H1 (cell line): ENCODE data around the gene TAS2R40. TPM values are rescaled to one million over a fixed set of nuclear protein-coding genes. Genes with fewer than 3 reads are reported as not detected.

Source experiments
- CTCF ChIA-PET: fragments of 300-600 bp; sonication (Branson Sonifier 250); formaldehyde crosslinking; loops from one replicate; lab custom pipeline; 2021; ENCODE audit not compliant: partially characterized antibody; lab: Charles Lee
- POLR2A ChIA-PET: fragments of 300-600 bp; sonication (Branson Sonifier 250); formaldehyde crosslinking; loops from one replicate; lab custom pipeline; 2021; ENCODE audit warnings: inconsistent platforms; ENCODE audit not compliant: partially characterized antibody; lab: Charles Lee
- DNase-seq, 2 experiments: peaks; one replicate each; pipeline versions ENCODE4 v3.0.0 to v3.0.0-alpha.2; 2010 to 2022; ENCODE audit warnings: low spot score in 2 of 2, low read depth in 1 of 2, mixed read lengths in 1 of 2
- FAIRE-seq: peaks from 2 replicates; lab custom pipeline; 2011; peaks lifted over from hg19 to GRCh38; lab: Jason Lieb, UNC
- H2AFZ ChIP-seq: 2 replicates; pipeline ENCODE4 v1.8.1; 2012; ENCODE audit warnings: low read length, inconsistent platforms
- H2AK5ac ChIP-seq: 2 replicates; pipeline ENCODE4 v1.6.1; 2013; ENCODE audit warnings: low read depth, low read length
- H2BK120ac ChIP-seq: replicated peaks from 2 replicates; pipeline ENCODE3; 2013; ENCODE audit warnings: low read depth, low read length, inconsistent platforms
- H2BK12ac ChIP-seq: 2 replicates; pipeline ENCODE4 v1.6.1; 2013; ENCODE audit warnings: low read depth, low read length
- H2BK15ac ChIP-seq: 2 replicates; pipeline ENCODE4 v1.6.1; 2013; ENCODE audit warnings: low read length
- H2BK20ac ChIP-seq: 2 replicates; pipeline ENCODE4 v1.6.1; 2013; ENCODE audit warnings: low read length
- H2BK5ac ChIP-seq: 2 replicates; pipeline ENCODE4 v1.6.1; 2013; ENCODE audit warnings: low read depth, low read length
- H3K14ac ChIP-seq: 2 replicates; pipeline ENCODE4 v1.6.1; 2013; ENCODE audit warnings: inconsistent platforms; ENCODE audit not compliant: insufficient read length
- H3K18ac ChIP-seq: 2 replicates; pipeline ENCODE4 v1.6.1; 2013; ENCODE audit warnings: low read length; ENCODE audit errors: extremely low read depth
- H3K23ac ChIP-seq: 2 replicates; pipeline ENCODE4 v1.6.1; 2013; ENCODE audit warnings: inconsistent platforms; ENCODE audit not compliant: insufficient read length
- H3K23me2 ChIP-seq: 2 replicates; pipeline ENCODE4 v1.6.1; 2013; ENCODE audit warnings: low read depth, low read length
- H3K27ac ChIP-seq: 2 replicates; pipeline ENCODE4 v1.6.1; 2011; ENCODE audit warnings: low read depth, low read length, inconsistent platforms
- H3K27me3 ChIP-seq, 4 experiments: replicated peaks in 1 of 4; 1 replicate in 1 of 4; 2 replicates in 3 of 4; pipeline versions ENCODE4 v1.6.1 to v1.8.1; 2011 to 2013; ENCODE audit warnings: low read length in 3 of 4, mild to moderate bottlenecking in 3 of 4, inconsistent platforms in 2 of 4, mixed read lengths in 2 of 4, moderate library complexity in 1 of 4; ENCODE audit not compliant: control insufficient read depth in 3 of 4, insufficient read depth in 3 of 4; ENCODE audit errors: extremely low read depth in 1 of 4
- H3K36me3 ChIP-seq, 4 experiments: 2 replicates each; pipeline versions ENCODE4 v1.6.1 to v1.8.1; 2011 to 2013; ENCODE audit warnings: mild to moderate bottlenecking in 4 of 4, low read length in 3 of 4, moderate library complexity in 2 of 4, control low read depth in 1 of 4, inconsistent platforms in 1 of 4; ENCODE audit not compliant: insufficient read depth in 4 of 4, control insufficient read depth in 2 of 4
- H3K4ac ChIP-seq: replicated peaks from 2 replicates; pipeline ENCODE3; 2013; ENCODE audit warnings: low read length, low read depth, mixed read lengths, inconsistent platforms; ENCODE audit not compliant: insufficient read length
- H3K4me1 ChIP-seq, 4 experiments: replicated peaks in 1 of 4; 1 replicate in 1 of 4; 2 replicates in 3 of 4; pipeline versions ENCODE4 v1.6.1 to v1.8.1; 2011 to 2013; ENCODE audit warnings: low read length in 3 of 4, inconsistent platforms in 2 of 4, mixed read lengths in 1 of 4; ENCODE audit not compliant: insufficient read depth in 4 of 4, control insufficient read depth in 3 of 4
- H3K4me2 ChIP-seq, 2 experiments: 2 replicates each; pipeline versions ENCODE4 v1.6.1 to v1.8.1; 2011 to 2013; ENCODE audit warnings: low read depth in 2 of 2, low read length in 2 of 2, control low read depth in 1 of 2, inconsistent platforms in 1 of 2, mild to moderate bottlenecking in 1 of 2; ENCODE audit not compliant: insufficient read depth in 1 of 2
- H3K4me3 ChIP-seq, 4 experiments: fragments of 200-600, 300-600 bp in 1 of 4; sonication (generic), shearing (Covaris generic), sonication (Bioruptor Twin) in 1 of 4; 2 replicates each; pipeline versions ENCODE4 v1.5.1 to v1.8.1; 2011 to 2016; ENCODE audit warnings: low read length in 4 of 4, low read depth in 3 of 4, control low read depth in 2 of 4, inconsistent platforms in 2 of 4, mild to moderate bottlenecking in 2 of 4, mixed read lengths in 1 of 4, moderate library complexity in 1 of 4; ENCODE audit not compliant: insufficient read depth in 2 of 4; ENCODE audit errors: extremely low read depth in 1 of 4
- H3K56ac ChIP-seq: replicated peaks from 2 replicates; pipeline ENCODE3; 2013; ENCODE audit warnings: low read depth, mild to moderate bottlenecking, mixed read lengths, low read length, inconsistent platforms; ENCODE audit not compliant: insufficient read length
- H3K79me1 ChIP-seq: 2 replicates; pipeline ENCODE4 v1.6.1; 2013; ENCODE audit warnings: low read depth, low read length, control low read depth
- H3K79me2 ChIP-seq, 2 experiments: 2 replicates each; pipeline versions ENCODE4 v1.6.1 to v1.8.1; 2012 to 2013; ENCODE audit warnings: low read length in 2 of 2, mild to moderate bottlenecking in 2 of 2, inconsistent platforms in 1 of 2; ENCODE audit not compliant: insufficient read depth in 2 of 2, control insufficient read depth in 1 of 2
- H3K9ac ChIP-seq, 4 experiments: replicated peaks in 1 of 4; 1 replicate in 1 of 4; 2 replicates in 3 of 4; pipeline versions ENCODE4 v1.6.1 to v1.8.1; 2011 to 2013; ENCODE audit warnings: low read depth in 3 of 4, low read length in 3 of 4, control low read depth in 2 of 4, mild to moderate bottlenecking in 2 of 4, moderate library complexity in 2 of 4, inconsistent platforms in 1 of 4; ENCODE audit errors: extremely low read depth in 1 of 4
- H3K9me3 ChIP-seq, 2 experiments: 2 replicates each; pipeline versions ENCODE4 v1.6.1 to v1.8.1; 2012 to 2013; ENCODE audit warnings: mild to moderate bottlenecking in 2 of 2, moderate library complexity in 2 of 2, control low read depth in 1 of 2, inconsistent platforms in 1 of 2, low read depth in 1 of 2, low read length in 1 of 2, mixed read lengths in 1 of 2; ENCODE audit not compliant: insufficient read depth in 2 of 2
- H4K20me1 ChIP-seq, 2 experiments: replicated peaks in 1 of 2; 2 replicates each; pipeline versions ENCODE3 to v1.8.1; 2011 to 2013; ENCODE audit warnings: inconsistent platforms in 2 of 2, low read length in 2 of 2, mild to moderate bottlenecking in 1 of 2; ENCODE audit not compliant: insufficient read depth in 2 of 2, control insufficient read depth in 1 of 2
- H4K5ac ChIP-seq: 2 replicates; pipeline ENCODE4 v1.6.1; 2013; ENCODE audit warnings: low read length, low read depth, mixed read lengths, inconsistent platforms; ENCODE audit not compliant: insufficient read length
- H4K8ac ChIP-seq: 2 replicates; pipeline ENCODE4 v1.8.0; 2013; ENCODE audit warnings: mild to moderate bottlenecking, moderate library complexity, low read length, inconsistent platforms; ENCODE audit not compliant: insufficient read depth; ENCODE audit errors: extremely low read depth
- H4K91ac ChIP-seq: replicated peaks from 2 replicates; pipeline ENCODE3; 2013; ENCODE audit warnings: low read length, mixed read lengths, inconsistent platforms; ENCODE audit not compliant: insufficient read length
- ASH2L ChIP-seq: fragments of 200-600, 300-600 bp; sonication (generic); IDR thresholded peaks from one replicate; pipeline ENCODE4 v1.7.1; 2017; ENCODE audit warnings: low read length
- CHD2 ChIP-seq: IDR thresholded peaks from 2 replicates; pipeline ENCODE4 v1.6.1; 2012; ENCODE audit warnings: low read length, improper control_type of control experiment
- JUN ChIP-seq: IDR thresholded peaks from 2 replicates; pipeline ENCODE4 v1.6.1; 2011; ENCODE audit warnings: low read depth, mild to moderate bottlenecking, improper control_type of control experiment, low read length
- MAX ChIP-seq: IDR thresholded peaks from 2 replicates; pipeline ENCODE4 v1.6.1; 2012; ENCODE audit warnings: inconsistent platforms
- NANOG ChIP-seq: IDR thresholded peaks from 2 replicates; pipeline ENCODE4 v1.6.1; 2011; ENCODE audit warnings: low read length, low read depth, mild to moderate bottlenecking, inconsistent platforms; ENCODE audit not compliant: insufficient read depth, poor library complexity, severe bottlenecking
- POLR2AphosphoS5 ChIP-seq: IDR thresholded peaks from 2 replicates; pipeline ENCODE4 v1.6.1; 2011; ENCODE audit warnings: low read depth, low read length
- POU5F1 ChIP-seq: IDR thresholded peaks from 2 replicates; pipeline ENCODE4 v1.6.1; 2011; ENCODE audit warnings: low read depth, mild to moderate bottlenecking, low read length, moderate library complexity
- RBBP5 ChIP-seq: IDR thresholded peaks from 2 replicates; pipeline ENCODE4 v1.7.1; 2012; ENCODE audit warnings: low read depth, mild to moderate bottlenecking, inconsistent platforms, low read length, moderate library complexity, borderline replicate concordance
- RNF2 ChIP-seq: fragments of 200-900, 300-1000 bp; sonication (generic); IDR thresholded peaks from 2 replicates; pipeline ENCODE4 v1.7.1; 2016; ENCODE audit warnings: borderline replicate concordance, low read depth, mild to moderate bottlenecking, antibody characterized with exemption, low read length; ENCODE audit not compliant: poor library complexity, severe bottlenecking; ENCODE audit errors: missing control alignments
- SAP30 ChIP-seq: fragments of 300-600 bp; sonication (generic); IDR thresholded peaks from 2 replicates; pipeline ENCODE4 v1.7.1; 2012; ENCODE audit warnings: low read length, moderate library complexity, mild to moderate bottlenecking, inconsistent platforms; ENCODE audit not compliant: insufficient read depth, insufficient replicate concordance
- ZNF274 ChIP-seq: IDR thresholded peaks from 2 replicates; pipeline ENCODE4 v1.7.0; 2012; ENCODE audit warnings: low read length, borderline replicate concordance; ENCODE audit errors: extremely low read depth
- WGBS, 2 experiments: shearing (Covaris generic) in 1 of 2; methylation state at CpG; one replicate each; pipeline versions ENCODE4 v1.1.6 to v1.1.7; 2013 to 2015; ENCODE audit warnings: low lambda C conversion rate in 2 of 2, mixed read lengths in 2 of 2, inconsistent platforms in 1 of 2, low coverage in 1 of 2, missing lambda C conversion rate in 1 of 2; ENCODE audit not compliant: insufficient replicate concordance in 2 of 2, insufficient coverage in 1 of 2, insufficient read length in 1 of 2; ENCODE audit errors: extremely low coverage in 1 of 2, missing lambda C conversion rate in 1 of 2; 5-methylcytosine and 5-hydroxymethylcytosine counted together
- polyA plus RNA-seq, 7 experiments: library from polyadenylated mRNA; depleted of rRNA in 3 of 7; stranded (reverse) in 5 of 7; unstranded in 2 of 7; fragments of >200 nt in 5 of 7; fragments of 200-250 nt in 2 of 7; gene quantifications; 1 replicate in 5 of 7; 2 replicates in 1 of 7; 4 replicates in 1 of 7; pipeline versions ENCODE4 v1.2.1 to v1.2.3, GENCODE V29; 2011 to 2013; ENCODE audit warnings: missing spikeins in 2 of 7, mixed read lengths in 2 of 7
- total RNA-seq: library from RNA; stranded (reverse); fragmentation: NEBNext Ultra II Directional; extraction: Animal tissue kit (Norgen Biotek cat#: 25700); gene quantifications from 2 replicates; pipeline ENCODE4 v1.2.1, GENCODE V29; 2021

The TAS2R40 gene
- total and polyA plus RNA-seq, 2 of the 8 experiments (the other 6 are each of a cell fraction or from before 2014, with no cell fraction given) = not detected

GRCh38 chr7:143183024-143183423 is 38.8 kb upstream of the TAS2R40 start, which contains the start of gene TAS2R39:
TSS of gene TAS2R39 (plus strand) at chr7:143183419. CDS start at chr7:143183419, 0 bp downstream.
- no peak within 1 kb of the TSS for H3K4ac ChIP-seq
- DNase-seq (no peak), FAIRE-seq (no peak)
- WGBS, 2 experiments = 85% methylated on average over 3 of the region's 3 CpGs; no CpG with 5 or more reads in 1 of the 2 experiments
- peaks cover 0 to 3% (median 1%) of the 10 kb centered on the region in 4 experiments; a peak in 1 of 7 replicates for H3K4me1 ChIP-seq
- no peak within 1 kb of the TSS for H3K14ac ChIP-seq
- no peak within 1 kb of the TSS for H3K4me2 ChIP-seq
- no peak within 1 kb of the TSS for H2BK120ac ChIP-seq
- H3K79me1 ChIP-seq = no peaks in the 10 kb centered on the region
- no peaks in the 10 kb centered on the region for H3K9me3 ChIP-seq
- H3K36me3 ChIP-seq = no peaks in the 10 kb centered on the region
- H3K18ac ChIP-seq = no peak within 1 kb of the TSS
- H3K23ac ChIP-seq = no peak within 1 kb of the TSS
- no peak within 1 kb of the TSS for H3K4me3 ChIP-seq
- ChIA-PET POLR2A (no interaction called here), CTCF (interaction anchor here (1.6 kb wide), 1 partner anchor 32 kb away, joined by 11 read pairs; no protein-coding TSS in a partner anchor)
- H2AK5ac ChIP-seq = no peak within 1 kb of the TSS
- H4K8ac ChIP-seq = no peak within 1 kb of the TSS
- H2BK5ac ChIP-seq = no peak within 1 kb of the TSS
- no peaks in the 10 kb centered on the region for H3K23me2 ChIP-seq
- H3K27ac ChIP-seq = no peak within 1 kb of the TSS
- no peak within 1 kb of the TSS for H2BK20ac ChIP-seq
- no peak for TF ChIP-seq POU5F1
- TF ChIP-seq ASH2L = no peak
- no peak for TF ChIP-seq MAX
- no peak for TF ChIP-seq ZNF274
- TF ChIP-seq NANOG = no peak
- no peak for TF ChIP-seq RNF2
- TF ChIP-seq POLR2AphosphoS5 = no peak
- TF ChIP-seq RBBP5 = no peak
- no peak for TF ChIP-seq CHD2
- no peak for TF ChIP-seq JUN
- TF ChIP-seq SAP30 = no peak
- no peak within 1 kb of the TSS for H3K56ac ChIP-seq
- H4K91ac ChIP-seq = no peak within 1 kb of the TSS
- H3K27me3 ChIP-seq = no peaks in the 10 kb centered on the region
- no peaks in the 10 kb centered on the region for H3K79me2 ChIP-seq
- no peak within 1 kb of the TSS for H4K5ac ChIP-seq
- no peak within 1 kb of the TSS for H2BK12ac ChIP-seq
- H3K9ac ChIP-seq = no peak within 1 kb of the TSS
- H2AFZ ChIP-seq = no peak within 1 kb of the TSS
- H4K20me1 ChIP-seq = no peaks in the 10 kb centered on the region
- H2BK15ac ChIP-seq = no peak within 1 kb of the TSS
